Measurements from ENCODE around the gene SEC23IP. TPM values are rescaled to one million over a fixed set of nuclear protein-coding genes. Genes with fewer than 3 reads are reported as not detected.

Gene SEC23IP
- total and polyA plus RNA-seq, 2 donors (not counting 1 experiment from before 2014, with no cell fraction given), result 10.5 to 69.7 TPM

GRCh38 chr10:119908166-119908565 lies 15.6 kb downstream of the SEC23IP start:
- Histone ChIP-seq H3K79me2 (ENCODE audit: control insufficient read depth, insufficient read depth, low read length) (peaks cover 1% of the 10 kb centered on the region), H3K27me3 (replicated peaks in 1 of 4; ENCODE audit: control extremely low read depth in 1 of 4, control insufficient read depth in 3 of 4, insufficient read depth in 4 of 4, low read length in 3 of 4) (no peaks in the 10 kb centered on the region), H4K20me1 (ENCODE audit: control insufficient read depth, insufficient read depth, low read length, poor library complexity, severe bottlenecking) (no peaks in the 10 kb centered on the region), H3K36me3 (replicated peaks in 1 of 2; ENCODE audit: control extremely low read depth in 1 of 2, control insufficient read depth in 1 of 2, extremely low read depth in 1 of 2, insufficient read depth in 2 of 2, low read length in 1 of 2) (peaks cover 13 to 67% of the 10 kb centered on the region in 2 experiments), H3K4me3 (ENCODE audit: control extremely low read depth in 1 of 5, extremely low read depth in 1 of 5, insufficient read depth in 1 of 5, low read depth in 2 of 5, low read length in 4 of 5) (no peak overlapping the region), H3K9me3 (ENCODE audit: control extremely low read depth in 1 of 3, control insufficient read depth in 2 of 3, insufficient read depth in 1 of 3, low read length in 2 of 3) (no peaks in the 10 kb centered on the region), H3K4me2 (replicated peaks; ENCODE audit: low read depth, low read length, poor library complexity, severe bottlenecking) (no peak overlapping the region), H3K4me1 (ENCODE audit: control insufficient read depth in 2 of 2, insufficient read depth in 2 of 2, low read length in 2 of 2) (no peaks in the 10 kb centered on the region), H3K27ac (ENCODE audit: low read length in 2 of 2) (no peak overlapping the region), H3K9ac (ENCODE audit: low read length) (no peak overlapping the region), H2AFZ (ENCODE audit: insufficient read depth, low read depth, low read length, poor library complexity, severe bottlenecking) (no peak overlapping the region)
- Mint-ChIP-seq H3K27ac (no peak overlapping the region), H3K4me1 (no peaks in the 10 kb centered on the region), H3K4me3 (no peak overlapping the region), H3K9me3 (ENCODE audit: insufficient read depth) (no peaks in the 10 kb centered on the region), H3K27me3 (no peaks in the 10 kb centered on the region)
- intact Hi-C loops (cut with micrococcal nuclease), result no loop called here
- ChIA-PET CTCF (no interaction called here), POLR2A (no interaction called here)
- DNase-seq, result no peak
- TF ChIP-seq EZH2 (IDR thresholded peaks at IDR 0.05; ENCODE audit: borderline replicate concordance, insufficient read depth, low read depth, low read length, poor library complexity, severe bottlenecking), result no peak
- no peak for TF ChIP-seq CTCF (IDR thresholded peaks at IDR 0.05)
- no peak for ATAC-seq (ENCODE audit: low read depth)

GRCh38 chr10:119910689-119911088 lies 18.2 kb downstream of the SEC23IP start:
- Mint-ChIP-seq H3K9me3 (ENCODE audit: insufficient read depth) (no peaks in the 10 kb centered on the region), H3K27me3 (no peaks in the 10 kb centered on the region), H3K4me3 (no peak overlapping the region), H3K27ac (no peak overlapping the region), H3K4me1 (no peaks in the 10 kb centered on the region)
- DNase-seq (no peak), ATAC-seq (ENCODE audit: low read depth) (no peak)
- Histone ChIP-seq H4K20me1 (ENCODE audit: control insufficient read depth, insufficient read depth, low read length, poor library complexity, severe bottlenecking) (no peaks in the 10 kb centered on the region), H3K79me2 (ENCODE audit: control insufficient read depth, insufficient read depth, low read length) (no peaks in the 10 kb centered on the region), H2AFZ (ENCODE audit: insufficient read depth, low read depth, low read length, poor library complexity, severe bottlenecking) (no peak overlapping the region), H3K4me2 (replicated peaks; ENCODE audit: low read depth, low read length, poor library complexity, severe bottlenecking) (no peak overlapping the region), H3K9me3 (ENCODE audit: control extremely low read depth in 1 of 3, control insufficient read depth in 2 of 3, insufficient read depth in 1 of 3, low read length in 2 of 3) (no peaks in the 10 kb centered on the region), H3K4me3 (ENCODE audit: control extremely low read depth in 1 of 5, extremely low read depth in 1 of 5, insufficient read depth in 1 of 5, low read depth in 2 of 5, low read length in 4 of 5) (no peak overlapping the region), H3K4me1 (ENCODE audit: control insufficient read depth in 2 of 2, insufficient read depth in 2 of 2, low read length in 2 of 2) (no peaks in the 10 kb centered on the region), H3K27me3 (replicated peaks in 1 of 4; ENCODE audit: control extremely low read depth in 1 of 4, control insufficient read depth in 3 of 4, insufficient read depth in 4 of 4, low read length in 3 of 4) (no peaks in the 10 kb centered on the region), H3K36me3 (replicated peaks in 1 of 2; ENCODE audit: control extremely low read depth in 1 of 2, control insufficient read depth in 1 of 2, extremely low read depth in 1 of 2, insufficient read depth in 2 of 2, low read length in 1 of 2) (peaks cover 15 to 60% of the 10 kb centered on the region in 2 experiments), H3K9ac (ENCODE audit: low read length) (no peak overlapping the region), H3K27ac (ENCODE audit: low read length in 2 of 2) (no peak overlapping the region)
- TF ChIP-seq EZH2 (IDR thresholded peaks at IDR 0.05; ENCODE audit: borderline replicate concordance, insufficient read depth, low read depth, low read length, poor library complexity, severe bottlenecking) (no peak), CTCF (IDR thresholded peaks at IDR 0.05) (no peak)
- WGBS (ENCODE audit: insufficient coverage), result 97% methylated on average over 4 of the region's 6 CpGs
- intact Hi-C loops (cut with micrococcal nuclease), result no loop called here
- CTCF ChIA-PET, result interaction anchor here (0.6 to 1.1 kb wide), 2 partner anchors 46 to 54 kb away, joined by 3 to 7 read pairs; no protein-coding TSS in a partner anchor
- POLR2A ChIA-PET, result no interaction called here

All from B cell (primary cell).